ENCODE results near the gene ATP2C2.

GRCh38 chr16:84467709-84468108 is 99.4 kb downstream of the ATP2C2 start:
- no peak for TF ChIP-seq CTCF (IDR thresholded peaks at IDR 0.05)
- TF ChIP-seq SP1 (CRISPR knock-in tag; conservative IDR thresholded peaks at IDR 0.05): no peak
- no peak for TF ChIP-seq TEAD1 (CRISPR knock-in tag; IDR thresholded peaks at IDR 0.05)
- no peak for TF ChIP-seq E2F4 (CRISPR knock-in tag; IDR thresholded peaks at IDR 0.05; ENCODE audit: borderline replicate concordance, low read depth)
- TF ChIP-seq, protein P1, sequence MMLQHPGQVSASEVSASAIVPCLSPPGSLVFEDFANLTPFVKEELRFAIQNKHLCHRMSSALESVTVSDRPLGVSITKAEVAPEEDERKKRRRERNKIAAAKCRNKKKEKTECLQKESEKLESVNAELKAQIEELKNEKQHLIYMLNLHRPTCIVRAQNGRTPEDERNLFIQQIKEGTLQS (CRISPR knock-in tag; conservative IDR thresholded peaks at IDR 0.05): no peak
- TF ChIP-seq, protein P2, sequence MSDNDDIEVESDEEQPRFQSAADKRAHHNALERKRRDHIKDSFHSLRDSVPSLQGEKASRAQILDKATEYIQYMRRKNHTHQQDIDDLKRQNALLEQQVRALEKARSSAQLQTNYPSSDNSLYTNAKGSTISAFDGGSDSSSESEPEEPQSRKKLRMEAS (CRISPR knock-in tag; IDR thresholded peaks at IDR 0.05): no peak
- TF ChIP-seq TEAD4 (CRISPR knock-in tag; IDR thresholded peaks at IDR 0.05): no peak

Data from WTC11 (cell line).